MG63 (cell line): ENCODE data around the gene BIVM. TPM values are rescaled to one million over a fixed set of nuclear protein-coding genes. Genes with fewer than 3 reads are reported as not detected.
A peak's percentile ranks its signal among the peaks of the same experiment; 100 is the strongest.

Experiments
- DNase-seq: peaks from one replicate; pipeline ENCODE4 v3.0.0-alpha.2; 2020
- H3K27me3 ChIP-seq: fragments of 250-450 bp; sonication (Bioruptor Pico); 2 replicates; pipeline ENCODE4 v1.5.1; 2020; ENCODE audit warnings: mild to moderate bottlenecking, moderate library complexity
- H3K36me3 ChIP-seq: fragments of 250-450 bp; sonication (Bioruptor Pico); 2 replicates; pipeline ENCODE4 v1.5.1; 2020; ENCODE audit warnings: mild to moderate bottlenecking, moderate library complexity
- H3K4me3 ChIP-seq: fragments of 250-450 bp; sonication (Bioruptor Pico); 2 replicates; pipeline ENCODE4 v1.5.1; 2020; ENCODE audit warnings: mild to moderate bottlenecking, moderate library complexity
- H3K9me3 ChIP-seq: fragments of 250-450 bp; sonication (Bioruptor Pico); 2 replicates; pipeline ENCODE4 v1.5.1; 2020; ENCODE audit warnings: mild to moderate bottlenecking, moderate library complexity
- total RNA-seq: library from RNA; depleted of rRNA; stranded (reverse); fragments of >200 nt; shearing (Covaris generic); gene quantifications from 2 replicates; pipeline ENCODE4 v1.2.3, GENCODE V29; 2014; ENCODE audit warnings: low replicate concordance

Gene BIVM
- total RNA-seq, 1 experiment from 2014 or later, result 12.8 TPM

GRCh38 chr13:102815788-102816187, 16.9 kb downstream of the BIVM start:
- H3K27me3 ChIP-seq, result no peaks in the 10 kb centered on the region
- peaks cover 6% of the 10 kb centered on the region for H3K9me3 ChIP-seq
- H3K36me3 ChIP-seq, result peaks cover 55% of the 10 kb centered on the region
- no peak for DNase-seq
- H3K4me3 ChIP-seq, result no peak overlapping the region

DNA sequence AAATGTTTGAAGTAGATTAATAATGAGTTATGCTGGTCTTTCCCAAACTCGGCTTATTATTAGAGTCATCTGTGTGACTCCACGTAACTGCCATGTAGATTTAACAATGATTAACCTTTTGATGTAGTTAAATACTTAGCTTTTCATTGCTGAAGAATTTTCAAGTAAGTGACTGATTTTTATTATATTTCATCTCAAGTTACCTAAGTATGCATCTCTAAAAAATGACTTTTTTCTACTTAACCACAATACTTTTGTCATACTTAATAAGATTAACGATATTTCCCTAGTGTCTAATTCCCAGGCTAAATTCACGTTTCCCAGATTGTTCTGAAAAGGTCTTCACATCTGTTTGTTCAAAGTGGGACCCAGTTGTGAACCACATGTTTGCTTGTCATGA, 17.8 kb downstream of the BIVM start:
- no peak overlapping the region for H3K4me3 ChIP-seq
- H3K9me3 ChIP-seq, result no peaks in the 10 kb centered on the region
- peaks cover 55% of the 10 kb centered on the region for H3K36me3 ChIP-seq
- no peaks in the 10 kb centered on the region for H3K27me3 ChIP-seq
- DNase-seq, result no peak

- no peaks in the 10 kb centered on the region for H3K9me3 ChIP-seq
- no peak for DNase-seq
- H3K27me3 ChIP-seq, result no peaks in the 10 kb centered on the region
- no peak overlapping the region for H3K4me3 ChIP-seq
- H3K36me3 ChIP-seq, result peaks cover 55% of the 10 kb centered on the region
Observed at GRCh38 chr13:102817241-102817640, 18.3 kb downstream of the BIVM start.

- H3K9me3 ChIP-seq, result no peaks in the 10 kb centered on the region
- DNase-seq, result no peak
- H3K36me3 ChIP-seq, result peaks cover 57% of the 10 kb centered on the region
- no peaks in the 10 kb centered on the region for H3K27me3 ChIP-seq
- no peak overlapping the region for H3K4me3 ChIP-seq
Observed at GRCh38 chr13:102817907-102818306, 19.0 kb downstream of the BIVM start.

DNA sequence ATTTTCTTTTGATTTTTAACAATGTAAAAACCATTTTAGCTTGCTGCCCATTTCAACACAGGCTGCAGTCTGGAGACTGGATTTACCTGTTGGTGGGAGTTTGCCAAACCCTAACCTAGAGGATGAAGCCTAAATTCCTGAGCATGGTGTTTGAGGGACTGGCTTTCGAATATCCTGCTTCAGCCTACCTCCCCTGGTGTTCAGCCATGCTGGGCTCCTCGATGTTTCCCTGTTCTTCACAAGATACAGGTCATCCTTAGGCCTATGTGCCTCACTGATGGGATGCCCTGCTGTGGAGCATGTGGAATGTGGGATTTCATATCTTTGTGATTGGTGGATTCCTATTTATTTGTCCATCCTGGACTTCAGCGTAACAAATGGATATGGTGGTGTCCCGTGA, 26.5 kb downstream of the BIVM start:
- H3K36me3 ChIP-seq, result peaks cover 52% of the 10 kb centered on the region
- no peak overlapping the region for H3K4me3 ChIP-seq
- peak; percentile 23 for DNase-seq
- no peaks in the 10 kb centered on the region for H3K27me3 ChIP-seq
- no peaks in the 10 kb centered on the region for H3K9me3 ChIP-seq

DNA sequence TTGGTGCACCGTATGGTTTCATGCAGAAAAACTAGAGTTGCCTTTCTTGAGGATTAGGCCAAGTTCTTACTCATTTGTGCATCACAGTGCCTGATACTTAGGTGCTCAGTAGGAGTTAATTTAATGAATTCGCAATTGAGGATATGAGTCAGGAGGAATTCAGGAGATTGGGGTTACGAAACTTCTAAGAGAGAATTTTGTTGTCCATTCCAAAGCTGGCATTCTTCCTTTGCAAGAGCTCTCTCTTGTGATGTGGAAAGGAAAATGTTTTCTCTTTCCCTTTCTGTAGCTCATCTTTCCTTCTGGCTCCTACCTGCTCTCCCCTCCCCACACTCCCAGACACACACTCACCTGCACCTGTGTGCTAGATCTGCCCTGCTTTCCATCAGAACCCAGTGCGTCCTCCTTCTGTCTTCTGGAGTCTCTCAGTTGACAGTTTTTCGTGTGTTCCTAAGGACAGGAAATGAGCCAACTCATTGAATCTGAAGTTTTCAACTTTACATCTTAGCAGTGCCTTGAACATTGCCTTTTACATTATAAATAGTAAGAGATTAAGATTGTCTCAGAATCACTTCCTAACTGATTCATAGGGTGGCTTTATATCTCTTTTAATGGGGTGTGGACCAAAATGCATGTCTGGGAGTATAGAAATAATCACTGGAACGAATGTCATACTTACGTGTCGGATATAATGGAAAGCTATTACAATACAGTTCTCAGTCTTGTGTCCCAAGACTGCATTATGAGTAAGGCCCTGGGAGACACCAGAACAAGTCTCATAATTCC, 27.2 kb downstream of the BIVM start:
- no peak for DNase-seq
- Histone ChIP-seq H3K4me3 (peak overlapping the region; percentile 35), H3K27me3 (no peaks in the 10 kb centered on the region), H3K9me3 (no peaks in the 10 kb centered on the region), H3K36me3 (peaks cover 47% of the 10 kb centered on the region)

- DNase-seq, result peak; percentile 54
- Histone ChIP-seq H3K36me3 (peaks cover 40% of the 10 kb centered on the region), H3K4me3 (no peak overlapping the region)
Observed at GRCh38 chr13:102830646-102831045, 31.7 kb downstream of the BIVM start.

DNA sequence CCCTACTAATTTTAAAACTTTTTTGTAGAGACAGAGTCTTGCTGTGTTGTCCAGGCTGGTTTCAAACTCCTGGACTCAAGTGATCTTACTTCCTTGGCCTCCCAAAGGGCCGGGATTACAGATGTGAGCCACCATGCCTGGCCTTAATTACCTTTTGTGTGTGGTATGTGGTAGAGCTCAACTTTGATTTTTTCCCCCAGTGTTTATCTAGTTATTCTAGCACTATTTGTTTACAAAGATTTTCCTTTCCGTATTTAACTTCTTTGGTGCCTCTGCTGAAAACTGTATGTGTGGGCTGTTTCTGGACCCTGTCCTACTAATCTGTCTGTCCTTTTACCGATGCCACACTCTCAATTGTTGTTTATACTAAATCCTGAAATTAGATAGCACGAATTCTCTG, 37.6 kb downstream of the BIVM start:
- H3K4me3 ChIP-seq, result no peak overlapping the region
- peaks cover 44% of the 10 kb centered on the region for H3K36me3 ChIP-seq
- H3K9me3 ChIP-seq, result no peaks in the 10 kb centered on the region
- DNase-seq, result no peak
- H3K27me3 ChIP-seq, result no peaks in the 10 kb centered on the region

More at GRCh38 chr13:102830646-102831045, 31.7 kb downstream of the BIVM start:
- H3K27me3 ChIP-seq, result no peaks in the 10 kb centered on the region
- H3K9me3 ChIP-seq, result no peaks in the 10 kb centered on the region

- DNase-seq, result no peak
- no peaks in the 10 kb centered on the region for H3K27me3 ChIP-seq
Observed at GRCh38 chr13:102838273-102838672, 39.4 kb downstream of the BIVM start.

GRCh38 chr13:102838982-102839381, 40.1 kb downstream of the BIVM start:
- DNase-seq, result no peak
- no peaks in the 10 kb centered on the region for H3K9me3 ChIP-seq
- H3K4me3 ChIP-seq, result no peak overlapping the region
- H3K36me3 ChIP-seq, result peaks cover 34% of the 10 kb centered on the region
- no peaks in the 10 kb centered on the region for H3K27me3 ChIP-seq

More at GRCh38 chr13:102838273-102838672, 39.4 kb downstream of the BIVM start:
- Histone ChIP-seq H3K36me3 (peaks cover 39% of the 10 kb centered on the region), H3K9me3 (no peaks in the 10 kb centered on the region), H3K4me3 (no peak overlapping the region)

DNA sequence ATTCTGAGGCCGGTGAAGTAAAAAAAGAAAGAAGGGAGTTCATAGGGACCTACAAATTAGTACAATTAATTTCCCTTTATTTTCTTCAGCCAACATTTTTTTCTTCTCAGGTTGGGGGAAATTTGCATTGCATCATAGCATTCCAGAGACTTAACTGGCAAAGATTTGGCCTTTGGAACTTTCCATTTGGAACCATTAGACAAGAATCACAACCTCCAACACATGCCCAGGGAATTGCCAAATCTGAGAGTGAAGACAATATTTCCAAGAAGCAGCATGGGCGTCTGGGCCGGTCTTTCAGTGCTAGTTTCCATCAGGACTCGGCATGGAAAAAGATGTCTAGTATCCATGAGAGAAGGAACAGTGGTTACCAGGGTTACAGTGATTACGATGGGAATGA, 40.5 kb downstream of the BIVM start:
- DNase-seq, result no peak
- no peaks in the 10 kb centered on the region for H3K9me3 ChIP-seq
- peaks cover 31% of the 10 kb centered on the region for H3K36me3 ChIP-seq
- no peak overlapping the region for H3K4me3 ChIP-seq
- H3K27me3 ChIP-seq, result no peaks in the 10 kb centered on the region

- no peaks in the 10 kb centered on the region for H3K27me3 ChIP-seq
- peaks cover 2% of the 10 kb centered on the region for H3K36me3 ChIP-seq
- DNase-seq, result no peak
- no peaks in the 10 kb centered on the region for H3K9me3 ChIP-seq
- peak overlapping the region; percentile 89 for H3K4me3 ChIP-seq
Observed at GRCh38 chr13:102845289-102845629, 46.3 kb downstream of the BIVM start.

GRCh38 chr13:102845630-102846260, 46.8 kb downstream of the BIVM start, which contains the start of gene ERCC5:
ERCC5 (plus strand) TSS chr13:102846032; CDS start chr13:102846267, 235 bp downstream.
- no peaks in the 10 kb centered on the region for H3K27me3 ChIP-seq
- H3K9me3 ChIP-seq, result no peaks in the 10 kb centered on the region
- H3K36me3 ChIP-seq, result peaks cover 2% of the 10 kb centered on the region
- peak within 1 kb of the TSS; percentile 89 for H3K4me3 ChIP-seq
- DNase-seq, result peak; percentile 91

DNA sequence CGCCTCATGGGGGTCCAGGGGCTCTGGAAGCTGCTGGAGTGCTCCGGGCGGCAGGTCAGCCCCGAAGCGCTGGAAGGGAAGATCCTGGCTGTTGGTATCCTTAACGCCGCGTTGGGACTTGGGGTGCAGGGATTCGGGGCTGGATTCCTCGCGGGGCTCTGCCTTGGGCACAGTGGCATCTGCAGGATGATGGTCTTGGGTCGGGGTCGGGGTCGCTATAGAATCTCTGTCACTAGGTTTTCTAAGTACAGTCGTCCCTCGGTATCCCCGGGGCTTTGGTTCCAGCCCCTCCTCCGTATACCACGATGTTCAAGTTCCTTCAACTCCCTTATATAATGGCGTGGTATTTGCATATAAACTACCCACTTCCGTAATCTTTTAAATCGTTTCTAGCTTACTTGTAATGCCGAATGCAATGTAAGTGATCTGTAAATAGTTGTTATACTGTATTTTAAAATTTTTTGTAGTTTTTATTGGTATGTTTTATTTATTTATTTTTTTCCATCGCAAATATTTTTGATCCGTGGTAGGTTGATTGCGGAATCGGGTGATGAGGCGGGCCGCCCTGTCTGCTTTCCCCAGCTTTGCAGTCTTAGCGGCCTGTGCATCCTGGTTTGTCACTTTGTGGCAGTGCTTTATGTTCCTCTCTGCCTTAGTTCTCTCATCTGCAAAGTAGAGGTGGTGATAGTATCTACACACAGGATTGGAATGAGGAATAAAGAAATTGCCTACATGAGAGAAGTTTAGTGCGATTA, 47.5 kb downstream of the BIVM start:
- Histone ChIP-seq H3K27me3 (no peaks in the 10 kb centered on the region), H3K36me3 (peaks cover 2% of the 10 kb centered on the region), H3K9me3 (no peaks in the 10 kb centered on the region), H3K4me3 (peak overlapping the region; percentile 89)
- DNase-seq, result peak; percentile 21

GRCh38 chr13:102847272-102848234, 48.6 kb downstream of the BIVM start:
- Histone ChIP-seq H3K9me3 (no peaks in the 10 kb centered on the region), H3K27me3 (no peaks in the 10 kb centered on the region), H3K4me3 (peak overlapping the region; percentile 89), H3K36me3 (peaks cover 2% of the 10 kb centered on the region)
- no peak for DNase-seq

- no peaks in the 10 kb centered on the region for H3K27me3 ChIP-seq
- H3K4me3 ChIP-seq, result no peak overlapping the region
- peaks cover 13% of the 10 kb centered on the region for H3K36me3 ChIP-seq
- H3K9me3 ChIP-seq, result no peaks in the 10 kb centered on the region
- no peak for DNase-seq
Observed at GRCh38 chr13:102848956-102849355, 50.0 kb downstream of the BIVM start.
